Measurements from ENCODE around the gene SERGEF. TPM values are rescaled to one million over a fixed set of nuclear protein-coding genes. Genes with fewer than 3 reads are reported as not detected.

Gene SERGEF
- total RNA-seq, 6 experiments from 2014 or later = 13.5 to 19.3 (median 17.7) TPM

GRCh38 chr11:17992916-17993315, 19.9 kb downstream of the SERGEF start:
- Mint-ChIP-seq H3K27me3 (ENCODE audit: insufficient read depth) (no peaks in the 10 kb centered on the region), H3K36me3 (ENCODE audit: low read depth) (no peaks in the 10 kb centered on the region), H3K4me1 (ENCODE audit: low read depth) (peaks cover 9% of the 10 kb centered on the region), H3K4me3 (no peak overlapping the region), H3K9me3 (no peaks in the 10 kb centered on the region), H3K27ac (no peak overlapping the region)
- DNase-seq = no peak
- no peak for TF ChIP-seq CTCF (IDR thresholded peaks at IDR 0.05)

GRCh38 chr11:17991783-17992433, 20.9 kb downstream of the SERGEF start:
- Mint-ChIP-seq H3K27ac (no peak overlapping the region), H3K27me3 (ENCODE audit: insufficient read depth) (no peaks in the 10 kb centered on the region), H3K9me3 (no peaks in the 10 kb centered on the region), H3K36me3 (ENCODE audit: low read depth) (peaks cover 7% of the 10 kb centered on the region; the same call in 1 of the 2 replicates), H3K4me1 (ENCODE audit: low read depth) (peaks cover 19% of the 10 kb centered on the region), H3K4me3 (no peak overlapping the region)
- peak; percentile 43 for DNase-seq
- peak; percentile 89 for TF ChIP-seq CTCF (IDR thresholded peaks at IDR 0.05)

GRCh38 chr11:17989306-17989705, 23.5 kb downstream of the SERGEF start:
- H3K4me3 Mint-ChIP-seq = no peak overlapping the region
- no peak for DNase-seq
- peaks cover 38% of the 10 kb centered on the region for H3K4me1 Mint-ChIP-seq (ENCODE audit: low read depth)
- no peaks in the 10 kb centered on the region for H3K9me3 Mint-ChIP-seq
- peaks cover 7% of the 10 kb centered on the region; the same call in 1 of the 2 replicates for H3K36me3 Mint-ChIP-seq (ENCODE audit: low read depth)
- no peak for TF ChIP-seq CTCF (IDR thresholded peaks at IDR 0.05)
- H3K27me3 Mint-ChIP-seq (ENCODE audit: insufficient read depth) = no peaks in the 10 kb centered on the region
- no peak overlapping the region; the same call in 1 of the 2 replicates for H3K27ac Mint-ChIP-seq

- H3K4me1 Mint-ChIP-seq (ENCODE audit: low read depth) = peaks cover 38% of the 10 kb centered on the region
- H3K27me3 Mint-ChIP-seq (ENCODE audit: insufficient read depth) = no peaks in the 10 kb centered on the region
- peaks cover 14% of the 10 kb centered on the region for H3K36me3 Mint-ChIP-seq (ENCODE audit: low read depth)
- DNase-seq = no peak
- no peak overlapping the region; the same call in 1 of the 2 replicates for H3K27ac Mint-ChIP-seq
- TF ChIP-seq CTCF (IDR thresholded peaks at IDR 0.05) = no peak
- H3K9me3 Mint-ChIP-seq = no peaks in the 10 kb centered on the region
- H3K4me3 Mint-ChIP-seq = no peak overlapping the region
Observed at GRCh38 chr11:17988465-17988864, 24.4 kb downstream of the SERGEF start.

GRCh38 chr11:17987826-17988225, 25.0 kb downstream of the SERGEF start:
- Mint-ChIP-seq H3K4me3 (no peak overlapping the region), H3K27me3 (ENCODE audit: insufficient read depth) (no peaks in the 10 kb centered on the region), H3K9me3 (no peaks in the 10 kb centered on the region), H3K27ac (no peak overlapping the region; the same call in 1 of the 2 replicates), H3K36me3 (ENCODE audit: low read depth) (peaks cover 14% of the 10 kb centered on the region), H3K4me1 (ENCODE audit: low read depth) (peaks cover 38% of the 10 kb centered on the region)
- no peak for TF ChIP-seq CTCF (IDR thresholded peaks at IDR 0.05)
- no peak for DNase-seq

Measured in HFFc6 (cell line).